ENCODE results near the gene FSD2.
"Not testable (repeated sequence)": the region's sequence is repeated elsewhere in the genome, so short reads cannot be mapped to it uniquely, and the experiment has no call there.

GRCh38 chr15:82766201-82766600, 39.7 kb downstream of the FSD2 start:
- TF ChIP-seq CTCF, POLR2A (IDR thresholded peaks at IDR 0.05): not testable (repeated sequence)

Data from upper lobe of left lung (tissue), 4 donors.